ENCODE measurements around the gene CSNK1G3.

DNA sequence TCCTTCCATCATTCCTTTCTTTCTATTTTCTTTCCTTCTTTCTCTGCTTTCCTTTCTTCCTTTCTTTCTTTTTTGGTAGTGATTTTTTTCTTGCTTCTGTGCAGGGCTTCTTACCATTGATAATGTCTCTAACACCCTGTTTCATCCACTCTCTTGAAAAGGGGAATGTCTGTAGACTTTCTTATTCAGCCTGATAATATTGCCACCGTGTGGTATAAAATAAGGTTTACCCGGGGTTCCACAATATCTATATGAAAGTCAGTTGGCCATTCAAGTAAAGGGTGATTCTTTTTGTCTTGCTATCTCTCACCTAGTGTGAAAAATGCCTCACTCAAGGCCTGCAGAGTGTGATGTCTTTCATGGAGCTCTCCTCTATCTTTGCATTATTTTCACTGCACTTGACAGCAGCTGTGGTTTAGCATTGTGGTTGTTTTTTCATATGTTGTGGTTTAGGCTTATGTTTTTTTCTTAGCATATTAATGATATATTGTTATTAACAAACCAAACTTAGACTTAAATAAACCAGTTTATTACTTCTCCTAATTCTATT is 153.9 kb downstream of the CSNK1G3 start:
- TF ChIP-seq POLR2A (IDR thresholded peaks at IDR 0.05) (no peak), EP300 (IDR thresholded peaks at IDR 0.05) (no peak)
- TF ChIP-seq, protein P1, sequence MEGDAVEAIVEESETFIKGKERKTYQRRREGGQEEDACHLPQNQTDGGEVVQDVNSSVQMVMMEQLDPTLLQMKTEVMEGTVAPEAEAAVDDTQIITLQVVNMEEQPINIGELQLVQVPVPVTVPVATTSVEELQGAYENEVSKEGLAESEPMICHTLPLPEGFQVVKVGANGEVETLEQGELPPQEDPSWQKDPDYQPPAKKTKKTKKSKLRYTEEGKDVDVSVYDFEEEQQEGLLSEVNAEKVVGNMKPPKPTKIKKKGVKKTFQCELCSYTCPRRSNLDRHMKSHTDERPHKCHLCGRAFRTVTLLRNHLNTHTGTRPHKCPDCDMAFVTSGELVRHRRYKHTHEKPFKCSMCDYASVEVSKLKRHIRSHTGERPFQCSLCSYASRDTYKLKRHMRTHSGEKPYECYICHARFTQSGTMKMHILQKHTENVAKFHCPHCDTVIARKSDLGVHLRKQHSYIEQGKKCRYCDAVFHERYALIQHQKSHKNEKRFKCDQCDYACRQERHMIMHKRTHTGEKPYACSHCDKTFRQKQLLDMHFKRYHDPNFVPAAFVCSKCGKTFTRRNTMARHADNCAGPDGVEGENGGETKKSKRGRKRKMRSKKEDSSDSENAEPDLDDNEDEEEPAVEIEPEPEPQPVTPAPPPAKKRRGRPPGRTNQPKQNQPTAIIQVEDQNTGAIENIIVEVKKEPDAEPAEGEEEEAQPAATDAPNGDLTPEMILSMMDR (IDR thresholded peaks at IDR 0.05): no peak
